ENCODE data around the gene LBHD2.
"Not testable (repeated sequence)": the region's sequence is repeated elsewhere in the genome, so short reads cannot be mapped to it uniquely, and the experiment has no call there.

The LBHD2 gene
- total RNA-seq: 0 to 0.06 (median 0) reads per million in 9 experiments

DNA sequence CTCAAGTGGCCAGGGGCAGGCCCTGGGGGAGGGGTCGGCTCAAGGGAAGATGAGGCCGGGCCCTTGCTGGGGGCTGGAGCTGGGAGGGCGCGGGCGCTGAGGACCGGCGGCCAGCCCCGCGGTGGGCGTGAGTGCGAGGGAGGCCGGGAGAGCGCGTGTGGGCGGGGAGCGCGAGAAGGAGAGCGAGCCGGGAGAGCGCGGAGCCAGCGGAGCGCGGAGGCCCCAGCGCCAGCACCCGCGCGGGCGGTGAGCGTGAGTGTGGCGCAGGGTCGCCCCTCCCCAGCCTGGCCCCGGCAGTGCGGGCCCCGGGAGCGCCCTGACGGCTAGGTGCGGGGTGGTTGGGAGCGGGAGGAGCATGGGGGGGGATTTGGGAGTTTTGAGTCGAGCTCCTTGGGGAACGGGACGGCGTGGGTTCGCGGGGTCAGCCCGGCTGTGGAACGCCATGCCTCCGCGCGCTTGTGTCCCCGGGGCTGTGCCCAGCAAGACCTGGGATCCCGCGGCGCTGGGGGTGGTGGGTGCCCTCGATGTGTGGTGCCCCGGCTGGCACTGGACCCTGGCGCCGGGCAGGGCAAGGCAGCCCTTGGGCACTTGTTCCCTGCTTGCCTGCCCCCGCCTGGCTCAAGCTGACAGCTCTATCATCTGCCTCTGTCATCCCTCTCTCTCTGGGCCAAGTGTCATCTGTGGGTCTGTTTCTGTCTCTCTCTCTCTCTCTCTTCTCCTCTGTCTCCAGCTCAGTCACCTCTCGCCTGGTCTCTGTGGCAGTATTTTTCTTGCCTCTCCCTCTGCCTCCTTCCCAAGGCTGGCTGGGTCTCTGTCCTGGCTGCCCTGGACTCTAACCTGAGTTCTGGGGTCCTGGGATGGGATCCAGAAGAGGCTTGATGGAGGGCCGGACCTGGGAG, at the start of gene LBHD2:
Gene LBHD2 (plus strand): TSS at position 190 of the 899 bp plus-strand sequence. CDS start 1,803 bp downstream, outside the sequence.
- Mint-ChIP-seq H3K4me1 (ENCODE audit: low read depth in 2 of 2) (no peaks in the 10 kb centered on the region), H3K36me3 (ENCODE audit: insufficient read depth) (no peaks in the 10 kb centered on the region), H3K27me3 (peaks cover 7 to 15% of the 10 kb centered on the region in 2 donors), H3K27ac (no peak within 1 kb of the TSS), H3K4me3 (no peak within 1 kb of the TSS), H3K9me3 (no peaks in the 10 kb centered on the region)
- no peak for DNase-seq
- ATAC-seq (replicated peaks): no peak

DNA sequence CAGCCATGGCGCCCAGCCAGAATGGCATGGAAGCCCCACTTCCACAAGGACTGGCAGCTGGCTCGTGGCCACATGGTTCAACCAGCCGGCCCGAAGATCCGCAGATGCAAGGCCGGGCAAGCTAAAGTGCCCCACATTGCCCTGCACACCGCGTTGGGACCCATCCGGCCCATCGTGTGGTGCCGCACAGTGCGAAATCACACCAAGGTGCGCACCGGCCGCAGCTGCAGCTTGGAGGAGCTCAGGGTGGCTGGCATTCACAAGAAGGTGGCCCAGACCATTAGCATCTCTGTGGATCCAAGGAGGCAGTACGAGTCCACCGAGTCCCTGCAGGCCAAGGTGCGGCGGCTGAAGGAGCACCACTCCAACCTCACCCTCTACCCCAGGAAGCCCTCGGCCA, 42.5 kb upstream of the LBHD2 start:
- DNase-seq (no peak), ATAC-seq (replicated peaks) (no peak)
- H3K27ac Mint-ChIP-seq: no peak overlapping the region
- H3K9me3 Mint-ChIP-seq: no peaks in the 10 kb centered on the region
- H3K36me3 Mint-ChIP-seq (ENCODE audit: insufficient read depth): no peaks in the 10 kb centered on the region
- H3K27me3 Mint-ChIP-seq: peaks cover 30 to 48% of the 10 kb centered on the region in 2 donors
- H3K4me3 Mint-ChIP-seq: no peak overlapping the region
- H3K4me1 Mint-ChIP-seq (ENCODE audit: low read depth in 2 of 2): peaks cover 5 to 6% of the 10 kb centered on the region in 2 donors

DNA sequence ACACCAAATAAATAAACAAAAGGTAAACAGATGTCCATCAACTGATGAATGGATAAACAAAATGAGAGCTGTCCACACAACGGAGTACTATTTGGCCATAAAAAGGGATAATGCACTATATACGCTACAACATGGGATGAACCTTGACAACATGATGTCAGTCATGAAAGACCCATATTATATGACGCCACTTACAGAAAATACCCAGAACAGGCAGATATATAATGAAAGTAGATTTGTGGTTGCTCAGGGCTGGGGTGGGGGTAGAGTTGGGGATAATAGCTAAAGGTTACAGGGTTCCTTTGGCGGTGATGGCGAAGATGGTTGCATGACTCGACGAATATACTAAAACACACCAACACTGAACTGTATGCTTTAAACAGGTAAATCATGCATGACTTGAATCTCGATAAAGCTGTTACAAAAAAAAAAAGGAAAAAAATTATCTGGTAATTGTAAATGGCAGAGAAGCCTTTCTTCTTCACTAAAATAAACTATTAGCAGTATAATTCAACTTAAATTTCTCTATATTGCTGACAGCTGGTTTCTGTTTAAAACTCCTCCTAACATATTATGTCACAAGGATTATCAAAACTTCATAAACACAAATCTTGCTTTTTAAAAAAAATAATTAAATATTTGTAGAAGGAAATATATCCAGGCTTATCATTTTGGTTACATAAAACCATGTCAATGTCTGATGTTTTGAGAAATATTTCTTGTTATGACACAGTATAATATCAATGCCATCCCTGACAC, 40.6 kb upstream of the LBHD2 start:
- no peaks in the 10 kb centered on the region for H3K9me3 Mint-ChIP-seq
- ATAC-seq (replicated peaks): no peak
- no peak overlapping the region for H3K27ac Mint-ChIP-seq
- H3K4me3 Mint-ChIP-seq: no peak overlapping the region
- no peak for DNase-seq
- H3K4me1 Mint-ChIP-seq (ENCODE audit: low read depth in 2 of 2): peaks cover 5 to 6% of the 10 kb centered on the region in 2 donors
- H3K27me3 Mint-ChIP-seq: peaks cover 38 to 55% of the 10 kb centered on the region in 2 donors
- no peaks in the 10 kb centered on the region for H3K36me3 Mint-ChIP-seq (ENCODE audit: insufficient read depth)

- H3K9me3 Mint-ChIP-seq: no peaks in the 10 kb centered on the region
- H3K36me3 Mint-ChIP-seq (ENCODE audit: insufficient read depth): no peaks in the 10 kb centered on the region
- H3K4me1 Mint-ChIP-seq (ENCODE audit: low read depth in 2 of 2): peaks cover 5 to 6% of the 10 kb centered on the region in 2 donors
- no peak for DNase-seq
- no peak overlapping the region for H3K27ac Mint-ChIP-seq
- H3K4me3 Mint-ChIP-seq: no peak overlapping the region
- peaks cover 38 to 51% of the 10 kb centered on the region in 2 donors for H3K27me3 Mint-ChIP-seq
- ATAC-seq (replicated peaks): no peak
Observed at GRCh38 chr14:103045371-103045869, 38.6 kb upstream of the LBHD2 start.

DNA sequence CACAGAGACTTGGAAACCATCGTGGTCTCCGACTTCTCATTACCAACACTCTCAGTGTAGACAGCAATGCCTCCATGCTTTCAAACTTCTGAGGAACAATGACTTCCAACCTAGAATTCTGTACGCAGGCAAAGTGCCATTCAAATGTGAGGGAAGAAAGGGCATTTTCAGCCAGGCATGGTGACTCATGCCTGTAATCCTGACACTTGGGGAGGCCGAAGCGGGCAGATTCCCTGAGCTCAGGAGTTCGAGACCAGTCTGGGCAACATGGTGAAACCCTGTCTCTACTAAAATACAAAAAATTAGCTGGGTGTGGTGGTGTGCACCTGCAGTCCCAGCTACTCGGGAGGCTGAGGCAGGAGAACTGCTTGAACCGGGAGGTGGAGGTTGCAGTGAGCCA, 36.6 kb upstream of the LBHD2 start:
- DNase-seq; H3K36me3 Mint-ChIP-seq (ENCODE audit: insufficient read depth); H3K4me3 Mint-ChIP-seq; ATAC-seq (replicated peaks); H3K27ac Mint-ChIP-seq; H3K4me1 Mint-ChIP-seq (ENCODE audit: low read depth in 2 of 2); H3K9me3 Mint-ChIP-seq: not testable (repeated sequence)
- peaks cover 33 to 41% of the 10 kb centered on the region in 2 donors for H3K27me3 Mint-ChIP-seq

- no peak for ATAC-seq (replicated peaks)
- Mint-ChIP-seq H3K9me3 (no peaks in the 10 kb centered on the region), H3K36me3 (ENCODE audit: insufficient read depth) (no peaks in the 10 kb centered on the region), H3K27me3 (peaks cover 33 to 44% of the 10 kb centered on the region in 2 donors), H3K4me1 (ENCODE audit: low read depth in 2 of 2) (peaks cover 0 to 2% of the 10 kb centered on the region in 2 donors), H3K27ac (no peak overlapping the region), H3K4me3 (no peak overlapping the region)
- DNase-seq: no peak
Observed at GRCh38 chr14:103050935-103051334, 33.1 kb upstream of the LBHD2 start.

GRCh38 chr14:103052407-103052806, 31.6 kb upstream of the LBHD2 start:
- H3K27ac Mint-ChIP-seq: no peak overlapping the region
- H3K4me3 Mint-ChIP-seq: no peak overlapping the region
- peaks cover 2 to 10% of the 10 kb centered on the region in 2 donors for H3K4me1 Mint-ChIP-seq (ENCODE audit: low read depth in 2 of 2)
- ATAC-seq (replicated peaks): no peak
- DNase-seq: no peak
- H3K9me3 Mint-ChIP-seq: no peaks in the 10 kb centered on the region
- H3K27me3 Mint-ChIP-seq: peaks cover 32 to 47% of the 10 kb centered on the region in 2 donors
- no peaks in the 10 kb centered on the region for H3K36me3 Mint-ChIP-seq (ENCODE audit: insufficient read depth)

- H3K4me3 Mint-ChIP-seq: peak overlapping the region; percentile 71 to 74
- H3K36me3 Mint-ChIP-seq (ENCODE audit: insufficient read depth): no peaks in the 10 kb centered on the region
- H3K9me3 Mint-ChIP-seq: no peaks in the 10 kb centered on the region
- DNase-seq (no peak), ATAC-seq (replicated peaks) (no peak)
- H3K4me1 Mint-ChIP-seq (ENCODE audit: low read depth in 2 of 2): peaks cover 2 to 10% of the 10 kb centered on the region in 2 donors
- peaks cover 44 to 59% of the 10 kb centered on the region in 2 donors for H3K27me3 Mint-ChIP-seq
- H3K27ac Mint-ChIP-seq: no peak overlapping the region
Observed at GRCh38 chr14:103055695-103056094, 28.3 kb upstream of the LBHD2 start.

- H3K27me3 Mint-ChIP-seq: peaks cover 44 to 59% of the 10 kb centered on the region in 2 donors
- H3K4me3 Mint-ChIP-seq: peak overlapping the region; percentile 71 to 74
- no peaks in the 10 kb centered on the region for H3K9me3 Mint-ChIP-seq
- DNase-seq (no peak), ATAC-seq (replicated peaks) (no peak)
- no peaks in the 10 kb centered on the region for H3K36me3 Mint-ChIP-seq (ENCODE audit: insufficient read depth)
- no peak overlapping the region for H3K27ac Mint-ChIP-seq
- H3K4me1 Mint-ChIP-seq (ENCODE audit: low read depth in 2 of 2): peaks cover 2 to 11% of the 10 kb centered on the region in 2 donors
Observed at GRCh38 chr14:103056322-103057027, 27.5 kb upstream of the LBHD2 start.

DNA sequence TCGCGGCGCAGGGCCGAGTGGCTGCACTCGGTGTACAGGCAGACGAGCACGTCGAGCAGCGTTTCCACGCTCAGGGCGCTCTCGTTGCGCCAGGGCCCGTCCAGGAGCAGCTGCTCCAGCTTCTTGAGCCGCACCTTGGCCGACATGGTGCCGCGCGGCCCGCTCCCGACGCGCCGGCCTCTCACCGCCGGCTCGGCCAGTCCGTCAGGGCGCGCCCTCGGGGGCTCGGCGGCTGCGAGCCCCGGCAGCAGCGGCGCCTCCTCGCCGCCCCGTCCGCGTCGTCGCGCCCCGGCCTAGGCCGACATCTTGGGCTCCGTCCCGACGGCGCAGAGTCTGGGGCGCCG, 27.0 kb upstream of the LBHD2 start:
- Mint-ChIP-seq H3K27me3 (peaks cover 44 to 59% of the 10 kb centered on the region in 2 donors), H3K36me3 (ENCODE audit: insufficient read depth) (no peaks in the 10 kb centered on the region)
- no peak for DNase-seq

DNA sequence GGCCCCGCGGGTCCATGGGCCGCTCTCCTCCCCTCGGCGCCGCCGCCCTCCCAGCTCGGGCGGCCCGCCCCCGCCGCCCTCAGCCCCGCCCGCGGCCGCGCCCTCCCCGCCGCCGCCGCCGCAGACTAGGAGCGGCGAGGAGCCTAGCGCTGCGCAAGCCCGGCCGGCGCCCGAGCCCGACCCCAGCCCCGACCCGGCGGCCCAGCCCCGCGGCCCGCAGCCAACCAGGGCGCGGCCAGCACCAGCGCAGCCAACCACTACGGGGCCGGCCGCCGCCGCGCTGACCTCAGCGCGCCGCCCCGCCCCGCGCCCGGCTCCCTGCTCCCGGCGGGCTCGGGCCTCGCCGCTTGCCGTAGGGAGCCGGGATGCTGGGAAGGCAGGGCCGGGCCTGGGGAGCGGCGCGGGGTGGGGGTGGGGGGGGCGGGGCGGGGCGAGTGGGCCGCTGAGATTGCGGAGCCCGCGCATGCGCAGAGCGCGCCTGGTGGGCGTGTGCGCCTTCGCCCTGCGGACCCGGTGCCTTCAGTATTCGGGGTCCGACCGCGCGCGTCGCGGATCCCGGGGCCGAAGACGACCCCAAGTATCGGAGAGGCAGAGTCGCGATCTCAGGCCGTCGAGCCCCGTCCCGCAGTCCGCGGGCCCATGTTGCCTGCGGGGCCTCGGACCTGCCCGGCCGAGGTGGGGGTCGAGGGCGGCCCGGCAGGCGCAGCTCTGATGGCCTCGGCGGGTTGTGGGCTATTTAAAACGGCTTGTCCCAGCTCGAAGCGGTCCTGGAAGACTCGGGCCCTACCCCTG, 26.4 kb upstream of the LBHD2 start, which contains the start of gene CDC42BPB:
Gene CDC42BPB (minus strand): TSS at position 178 of the 792 bp plus-strand sequence. CDS start 376 bp downstream, outside the sequence.
- H3K4me3 Mint-ChIP-seq: peak within 1 kb of the TSS; percentile 71 to 74
- H3K27me3 Mint-ChIP-seq: peaks cover 44 to 59% of the 10 kb centered on the region in 2 donors

More for the DNA sequence above, 27.0 kb upstream of the LBHD2 start:
- ATAC-seq (replicated peaks): peak; percentile 19
- Mint-ChIP-seq H3K9me3 (no peaks in the 10 kb centered on the region), H3K4me3 (no peak overlapping the region), H3K27ac (no peak overlapping the region), H3K4me1 (ENCODE audit: low read depth in 2 of 2) (peaks cover 2 to 13% of the 10 kb centered on the region in 2 donors)

More for the DNA sequence above, 26.4 kb upstream of the LBHD2 start, which contains the start of gene CDC42BPB:
- Mint-ChIP-seq H3K4me1 (ENCODE audit: low read depth in 2 of 2) (peaks cover 2 to 13% of the 10 kb centered on the region in 2 donors), H3K36me3 (ENCODE audit: insufficient read depth) (no peaks in the 10 kb centered on the region), H3K9me3 (no peaks in the 10 kb centered on the region), H3K27ac (no peak within 1 kb of the TSS)
- peak; percentile 89 for ATAC-seq (replicated peaks)
- DNase-seq: peak in 2 of 3 experiments; percentile 25 to 50

Measured in effector memory CD8-positive, alpha-beta T cell (primary cell).